Loucy (cell line): ENCODE data around the gene TIMMDC1.
"Not testable (repeated sequence)": the region's sequence is repeated elsewhere in the genome, so short reads cannot be mapped to it uniquely, and the experiment has no call there.

ENCODE experiments used
- H2AFZ ChIP-seq: fragments of 200-600 bp; sonication (generic); 2 replicates; pipeline ENCODE4 v1.6.0; 2016; ENCODE audit warnings: antibody characterized with exemption, mild to moderate bottlenecking, low read length, moderate library complexity
- H3F3A ChIP-seq: fragments of 200-600 bp; 2 replicates; pipeline ENCODE4 v1.6.0; 2016; ENCODE audit warnings: antibody characterized with exemption, low read depth, mild to moderate bottlenecking
- H3K27me3 ChIP-seq: fragments of 200-600 bp; sonication (generic); 2 replicates; pipeline ENCODE4 v1.6.1; 2014; ENCODE audit warnings: low read length, mild to moderate bottlenecking; ENCODE audit not compliant: insufficient read depth, poor library complexity, severe bottlenecking
- H3K36me3 ChIP-seq: fragments of 200-600 bp; sonication (generic); 2 replicates; pipeline ENCODE4 v1.6.1; 2016; ENCODE audit warnings: low read length; ENCODE audit not compliant: insufficient read depth
- H3K4me1 ChIP-seq: fragments of 200-600 bp; sonication (generic); 2 replicates; pipeline ENCODE4 v1.5.1; 2014; ENCODE audit warnings: low read length, mild to moderate bottlenecking; ENCODE audit not compliant: insufficient read depth, poor library complexity, severe bottlenecking
- H3K4me2 ChIP-seq: fragments of 200-600 bp; sonication (generic); 2 replicates; pipeline ENCODE4 v1.6.0; 2014; ENCODE audit warnings: antibody characterized with exemption, low read length, low read depth, mild to moderate bottlenecking; ENCODE audit not compliant: poor library complexity, severe bottlenecking
- H3K4me3 ChIP-seq: fragments of 200-600 bp; sonication (generic); 2 replicates; pipeline ENCODE4 v1.5.1; 2014; ENCODE audit warnings: low read length, mild to moderate bottlenecking, mixed read lengths; ENCODE audit not compliant: poor library complexity, severe bottlenecking
- H3K79me2 ChIP-seq: fragments of 200-600 bp; sonication (generic); 2 replicates; pipeline ENCODE4 v1.6.1; 2014; ENCODE audit warnings: low read length; ENCODE audit not compliant: insufficient read depth
- H3K9ac ChIP-seq: fragments of 200-600 bp; sonication (generic); 2 replicates; pipeline ENCODE4 v1.6.0; 2014; ENCODE audit warnings: mild to moderate bottlenecking, low read depth, low read length, moderate library complexity; ENCODE audit not compliant: poor library complexity, severe bottlenecking
- H3K9me2 ChIP-seq: fragments of 200-600 bp; sonication (generic); replicated peaks from 2 replicates; pipeline ENCODE4 v1.6.1; 2016; ENCODE audit warnings: low read depth, low read length, mixed read lengths
- H3K9me3 ChIP-seq: fragments of 200-600 bp; sonication (generic); 2 replicates; pipeline ENCODE4 v1.6.1; 2014; ENCODE audit warnings: mild to moderate bottlenecking, antibody characterized with exemption, low read length, low read depth; ENCODE audit not compliant: insufficient read depth
- H4K20me1 ChIP-seq: fragments of 200-600 bp; sonication (generic); 2 replicates; pipeline ENCODE4 v1.6.0; 2014; ENCODE audit warnings: antibody characterized with exemption, low read length, mild to moderate bottlenecking; ENCODE audit not compliant: insufficient read depth, poor library complexity, severe bottlenecking
- CTCF ChIP-seq: fragments of 200-600 bp; sonication (generic); conservative IDR thresholded peaks from 2 replicates; pipeline ENCODE4 v1.5.1; 2014; ENCODE audit warnings: mild to moderate bottlenecking, antibody characterized with exemption, low read length
- EZH2phosphoT487 ChIP-seq: fragments of 200-600 bp; IDR thresholded peaks from 2 replicates; pipeline ENCODE4 v1.6.1; 2018; ENCODE audit warnings: antibody characterized with exemption, mild to moderate bottlenecking, moderate library complexity, borderline replicate concordance

TIMMDC1 gene

GRCh38 chr3:119562307-119562961 is 64.1 kb downstream of the TIMMDC1 start:
- Histone ChIP-seq H3K9me2 (no peaks in the 10 kb centered on the region), H3K27me3 (no peaks in the 10 kb centered on the region), H3K4me2 (no peak overlapping the region), H3K36me3 (no peaks in the 10 kb centered on the region), H3K4me1 (no peaks in the 10 kb centered on the region), H3K79me2 (no peaks in the 10 kb centered on the region), H3K9me3 (no peaks in the 10 kb centered on the region), H3K9ac (no peak overlapping the region), H3K4me3 (no peak overlapping the region), H4K20me1 (no peaks in the 10 kb centered on the region), H2AFZ (no peak overlapping the region), H3F3A (no peaks in the 10 kb centered on the region)
- TF ChIP-seq CTCF: no peak
- TF ChIP-seq EZH2phosphoT487: no peak

GRCh38 chr3:119563334-119563733 is 65.0 kb downstream of the TIMMDC1 start:
- not testable (repeated sequence) for H3K4me3 ChIP-seq, H3K9ac ChIP-seq, H3K36me3 ChIP-seq, H4K20me1 ChIP-seq, H3K27me3 ChIP-seq, H3K4me2 ChIP-seq, H3K9me3 ChIP-seq, H2AFZ ChIP-seq, H3K9me2 ChIP-seq, H3F3A ChIP-seq, H3K79me2 ChIP-seq, H3K4me1 ChIP-seq

- Histone ChIP-seq H3K27me3 (no peaks in the 10 kb centered on the region), H3K4me2 (no peak overlapping the region)
These were observed 70.8 kb downstream of the TIMMDC1 start for GRCh38 chr3:119569156-119569555.

More at GRCh38 chr3:119569156-119569555, 70.8 kb downstream of the TIMMDC1 start:
- no peaks in the 10 kb centered on the region for H3K36me3 ChIP-seq
- no peaks in the 10 kb centered on the region for H3K9me2 ChIP-seq
- no peaks in the 10 kb centered on the region for H3K4me1 ChIP-seq
- TF ChIP-seq CTCF (no peak), EZH2phosphoT487 (no peak)
- no peak overlapping the region for H2AFZ ChIP-seq
- H3K79me2 ChIP-seq: no peaks in the 10 kb centered on the region
- H3K4me3 ChIP-seq: no peak overlapping the region
- H3K9me3 ChIP-seq: no peaks in the 10 kb centered on the region
- no peak overlapping the region for H3K9ac ChIP-seq
- no peaks in the 10 kb centered on the region for H3F3A ChIP-seq
- H4K20me1 ChIP-seq: no peaks in the 10 kb centered on the region
